Astrocyte (in vitro differentiated cells and primary cell): ENCODE results near the gene GTPBP6. TPM values are rescaled to one million over a fixed set of nuclear protein-coding genes. Genes with fewer than 3 reads are reported as not detected.

Experiments used
- DNase-seq: peaks from one replicate; pipeline ENCODE4 v3.0.0-alpha.2; 2010; ENCODE audit warnings: low read depth
- FAIRE-seq: peaks from 2 replicates; lab custom pipeline; 2011; peaks lifted over from hg19 to GRCh38; lab: Jason Lieb, UNC
- H2AFZ ChIP-seq: 2 replicates; pipeline ENCODE4 v1.6.0; 2012; ENCODE audit warnings: low read depth, low read length, inconsistent platforms
- H3K27ac ChIP-seq: 2 replicates; pipeline ENCODE4 v1.5.1; 2011; ENCODE audit warnings: low read depth, low read length, inconsistent platforms
- H3K27me3 ChIP-seq: 2 replicates; pipeline ENCODE4 v1.6.0; 2011; ENCODE audit warnings: low read length, inconsistent platforms; ENCODE audit not compliant: insufficient read depth
- H3K36me3 ChIP-seq: 2 replicates; pipeline ENCODE4 v1.5.1; 2011; ENCODE audit warnings: low read length, inconsistent platforms; ENCODE audit not compliant: insufficient read depth
- H3K4me1 ChIP-seq: 2 replicates; pipeline ENCODE4 v1.5.1; 2011; ENCODE audit warnings: low read length, inconsistent platforms; ENCODE audit not compliant: insufficient read depth
- H3K4me2 ChIP-seq: 2 replicates; pipeline ENCODE4 v1.6.0; 2012; ENCODE audit warnings: low read length, inconsistent platforms
- H3K4me3 ChIP-seq: 2 replicates; pipeline ENCODE4 v1.5.1; 2011; ENCODE audit warnings: low read depth, mild to moderate bottlenecking, low read length, inconsistent platforms; ENCODE audit not compliant: insufficient read depth
- H3K79me2 ChIP-seq: 2 replicates; pipeline ENCODE4 v1.6.0; 2012; ENCODE audit warnings: mild to moderate bottlenecking, low read length, inconsistent platforms; ENCODE audit not compliant: insufficient read depth
- H3K9ac ChIP-seq: 2 replicates; pipeline ENCODE4 v1.6.0; 2012; ENCODE audit warnings: mild to moderate bottlenecking, low read length, inconsistent platforms
- H3K9me3 ChIP-seq: 2 replicates; pipeline ENCODE4 v1.5.1; 2012; ENCODE audit warnings: low read depth, mild to moderate bottlenecking, low read length, inconsistent platforms; ENCODE audit not compliant: insufficient read depth
- H4K20me1 ChIP-seq: 2 replicates; pipeline ENCODE4 v1.6.0; 2012; ENCODE audit warnings: low read length, inconsistent platforms; ENCODE audit not compliant: insufficient read depth
- H3K27ac Mint-ChIP-seq: one replicate; pipeline ENCODE4 v1.8.0; 2021; ENCODE audit warnings: mild to moderate bottlenecking, mixed read lengths; ENCODE audit not compliant: unreplicated experiment
- H3K27me3 Mint-ChIP-seq: one replicate; pipeline ENCODE4 v1.8.0; 2021; ENCODE audit warnings: low read depth, mixed read lengths; ENCODE audit not compliant: unreplicated experiment
- H3K36me3 Mint-ChIP-seq: one replicate; pipeline ENCODE4 v1.8.0; 2021; ENCODE audit warnings: low read depth, mixed read lengths; ENCODE audit not compliant: unreplicated experiment
- H3K4me1 Mint-ChIP-seq: one replicate; pipeline ENCODE4 v1.8.0; 2021; ENCODE audit warnings: low read depth, mixed read lengths; ENCODE audit not compliant: unreplicated experiment
- H3K4me3 Mint-ChIP-seq: one replicate; pipeline ENCODE4 v1.8.0; 2021; ENCODE audit warnings: mild to moderate bottlenecking, moderate library complexity, mixed read lengths; ENCODE audit not compliant: unreplicated experiment
- H3K9me3 Mint-ChIP-seq: one replicate; pipeline ENCODE4 v1.8.0; 2021; ENCODE audit warnings: mild to moderate bottlenecking, mixed read lengths; ENCODE audit not compliant: unreplicated experiment
- CTCF ChIP-seq: IDR thresholded peaks from 2 replicates; pipeline ENCODE4 v1.5.1; 2011; ENCODE audit warnings: low read depth, mild to moderate bottlenecking, inconsistent platforms, low read length, moderate library complexity; ENCODE audit not compliant: insufficient read depth
- EZH2 ChIP-seq: IDR thresholded peaks from 2 replicates; pipeline ENCODE4 v1.6.1; 2012; ENCODE audit warnings: mild to moderate bottlenecking, low read length, inconsistent platforms; ENCODE audit not compliant: insufficient read depth
- total RNA-seq: library from RNA; stranded (reverse); gene quantifications from 2 replicates; pipeline ENCODE4 v1.2.1, GENCODE V29; 2021

The GTPBP6 gene
- total RNA-seq, 1 donor from 2014 or later = 30.5 TPM

GRCh38 chrX:357693-358471 lies 39.3 kb upstream of the GTPBP6 start:
- peak overlapping the region; percentile 22 for H3K27ac ChIP-seq
- Mint-ChIP-seq H3K4me1 (peaks cover 17% of the 10 kb centered on the region), H3K27ac (peak overlapping the region; percentile 83), H3K9me3 (peaks cover 22% of the 10 kb centered on the region), H3K4me3 (no peak overlapping the region), H3K27me3 (no peaks in the 10 kb centered on the region), H3K36me3 (peaks cover 32% of the 10 kb centered on the region)
- H2AFZ ChIP-seq = peak overlapping the region; percentile 38
- H3K4me2 ChIP-seq = peak overlapping the region; percentile 46
- TF ChIP-seq EZH2 = no peak
- TF ChIP-seq CTCF = no peak
- no peak for FAIRE-seq
- H3K36me3 ChIP-seq = no peaks in the 10 kb centered on the region
- no peaks in the 10 kb centered on the region for H4K20me1 ChIP-seq
- peak; percentile 66 for DNase-seq
- H3K4me1 ChIP-seq = peaks cover 6% of the 10 kb centered on the region
- H3K9me3 ChIP-seq = peaks cover 13% of the 10 kb centered on the region
- H3K79me2 ChIP-seq = peaks cover 10% of the 10 kb centered on the region
- no peak overlapping the region for H3K4me3 ChIP-seq
- H3K9ac ChIP-seq = no peak overlapping the region
- no peaks in the 10 kb centered on the region for H3K27me3 ChIP-seq

GRCh38 chrX:357035-357692 lies 38.6 kb upstream of the GTPBP6 start:
- no peak for DNase-seq
- Histone ChIP-seq H4K20me1 (no peaks in the 10 kb centered on the region), H3K4me2 (peak overlapping the region; percentile 46), H3K36me3 (no peaks in the 10 kb centered on the region), H3K9me3 (peaks cover 13% of the 10 kb centered on the region), H3K79me2 (peaks cover 5% of the 10 kb centered on the region), H3K4me1 (peaks cover 6% of the 10 kb centered on the region), H3K9ac (no peak overlapping the region), H3K27ac (peak overlapping the region; percentile 31), H2AFZ (no peak overlapping the region), H3K4me3 (no peak overlapping the region), H3K27me3 (no peaks in the 10 kb centered on the region)
- peaks cover 22% of the 10 kb centered on the region for H3K9me3 Mint-ChIP-seq
- H3K36me3 Mint-ChIP-seq = peaks cover 37% of the 10 kb centered on the region
- no peak overlapping the region for H3K4me3 Mint-ChIP-seq
- H3K27ac Mint-ChIP-seq = peak overlapping the region; percentile 87
- H3K27me3 Mint-ChIP-seq = no peaks in the 10 kb centered on the region
- H3K4me1 Mint-ChIP-seq = peaks cover 17% of the 10 kb centered on the region
- no peak for FAIRE-seq
- TF ChIP-seq EZH2 = no peak
- TF ChIP-seq CTCF = no peak
